ENCODE measurements around the gene OTUD7B. TPM values are rescaled to one million over a fixed set of nuclear protein-coding genes. Genes with fewer than 3 reads are reported as not detected.
A peak's percentile ranks its signal among the peaks of the same experiment; 100 is the strongest.
"Not testable (repeated sequence)": the region's sequence is repeated elsewhere in the genome, so short reads cannot be mapped to it uniquely, and the experiment has no call there.

OTUD7B gene
- polyA plus RNA-seq (2013, experiment 1 of 2): 5.4 TPM
- 5.9 TPM for polyA plus RNA-seq (2013, experiment 2 of 2)

GRCh38 chr1:150010393-150011115 is at the start of gene OTUD7B:
TSS of gene OTUD7B (minus strand) at chr1:150010726. CDS start at chr1:149977510, 33,216 bp downstream.
- peak within 1 kb of the TSS; percentile 57 for H4K8ac ChIP-seq (ENCODE audit: low read depth, low read length)
- H2BK120ac ChIP-seq (ENCODE audit: low read depth, low read length): no peak within 1 kb of the TSS
- peak within 1 kb of the TSS; percentile 77 for H3K4me2 ChIP-seq (ENCODE audit: low read length)
- peak within 1 kb of the TSS; percentile 29 for H3K4ac ChIP-seq (ENCODE audit: low read depth, low read length)
- no peak within 1 kb of the TSS for H2AK5ac ChIP-seq (ENCODE audit: low read length)
- no CpG with 5 or more reads among the region's 59 CpGs for whole genome bisulfite sequencing (ENCODE audit: extremely low coverage, insufficient coverage, low lambda C conversion rate)
- no peaks in the 10 kb centered on the region for H3K4me1 ChIP-seq (ENCODE audit: control insufficient read depth, low read depth, low read length)
- peak within 1 kb of the TSS; percentile 88 for H3K9ac ChIP-seq (ENCODE audit: low read length)
- H3K27me3 ChIP-seq (ENCODE audit: insufficient read depth, low read length, poor library complexity): no peaks in the 10 kb centered on the region
- peak within 1 kb of the TSS; percentile 92 for H3K56ac ChIP-seq (ENCODE audit: low read length)
- H2BK5ac ChIP-seq (ENCODE audit: low read length): peak within 1 kb of the TSS; percentile 51
- H3K36me3 ChIP-seq (ENCODE audit: control insufficient read depth, insufficient read depth, low read length): no peaks in the 10 kb centered on the region
- H4K5ac ChIP-seq (ENCODE audit: low read length): peak within 1 kb of the TSS; percentile 33
- H3K27ac ChIP-seq (ENCODE audit: low read depth, low read length): peak within 1 kb of the TSS; percentile 96
- no peak within 1 kb of the TSS for H2BK15ac ChIP-seq (replicated peaks; ENCODE audit: low read depth)
- peak; percentile 94 for DNase-seq
- H3K4me3 ChIP-seq (ENCODE audit: low read length): peak within 1 kb of the TSS; percentile 73
- H3K18ac ChIP-seq (ENCODE audit: low read length): peak within 1 kb of the TSS; percentile 72
- no peak within 1 kb of the TSS for H3K23ac ChIP-seq (ENCODE audit: low read length)
- H3K79me2 ChIP-seq (ENCODE audit: control insufficient read depth, insufficient read depth, low read length): peaks cover 5% of the 10 kb centered on the region
- peaks cover 7% of the 10 kb centered on the region for H3K79me1 ChIP-seq (ENCODE audit: low read length)

GRCh38 chr1:150060260-150060659 is 49.7 kb upstream of the OTUD7B start:
- no peak overlapping the region for H2BK15ac ChIP-seq (replicated peaks; ENCODE audit: low read depth)
- H3K36me3 ChIP-seq (ENCODE audit: control insufficient read depth, insufficient read depth, low read length): no peaks in the 10 kb centered on the region
- no peak overlapping the region for H2BK5ac ChIP-seq (ENCODE audit: low read length)
- H3K9ac ChIP-seq (ENCODE audit: low read length): no peak overlapping the region
- H3K56ac ChIP-seq (ENCODE audit: low read length): no peak overlapping the region
- no peaks in the 10 kb centered on the region for H3K79me1 ChIP-seq (ENCODE audit: low read length)
- no peaks in the 10 kb centered on the region for H3K79me2 ChIP-seq (ENCODE audit: control insufficient read depth, insufficient read depth, low read length)
- H3K4ac ChIP-seq (ENCODE audit: low read depth, low read length): no peak overlapping the region
- H3K18ac ChIP-seq (ENCODE audit: low read length): no peak overlapping the region
- H2AK5ac ChIP-seq (ENCODE audit: low read length): no peak overlapping the region
- no peak overlapping the region for H3K4me3 ChIP-seq (ENCODE audit: low read length)
- H4K5ac ChIP-seq (ENCODE audit: low read length): no peak overlapping the region
- no peak overlapping the region for H2BK120ac ChIP-seq (ENCODE audit: low read depth, low read length)
- H3K27me3 ChIP-seq (ENCODE audit: insufficient read depth, low read length, poor library complexity): no peaks in the 10 kb centered on the region
- no peak overlapping the region for H3K27ac ChIP-seq (ENCODE audit: low read depth, low read length)
- no peak overlapping the region for H4K8ac ChIP-seq (ENCODE audit: low read depth, low read length)
- no peak overlapping the region for H3K23ac ChIP-seq (ENCODE audit: low read length)
- DNase-seq: no peak
- no CpG with 5 or more reads among the region's 4 CpGs for WGBS (ENCODE audit: extremely low coverage, insufficient coverage, low lambda C conversion rate)
- H3K4me1 ChIP-seq (ENCODE audit: control insufficient read depth, low read depth, low read length): no peaks in the 10 kb centered on the region
- H3K4me2 ChIP-seq (ENCODE audit: low read length): no peak overlapping the region

- Histone ChIP-seq H3K18ac (ENCODE audit: low read length) (no peak overlapping the region), H3K9ac (ENCODE audit: low read length) (no peak overlapping the region), H4K8ac (ENCODE audit: low read depth, low read length) (no peak overlapping the region), H3K27me3 (ENCODE audit: insufficient read depth, low read length, poor library complexity) (no peaks in the 10 kb centered on the region), H3K36me3 (ENCODE audit: control insufficient read depth, insufficient read depth, low read length) (no peaks in the 10 kb centered on the region), H3K79me1 (ENCODE audit: low read length) (no peaks in the 10 kb centered on the region), H3K23ac (ENCODE audit: low read length) (no peak overlapping the region), H2BK120ac (ENCODE audit: low read depth, low read length) (no peak overlapping the region), H3K4me1 (ENCODE audit: control insufficient read depth, low read depth, low read length) (no peaks in the 10 kb centered on the region), H3K79me2 (ENCODE audit: control insufficient read depth, insufficient read depth, low read length) (no peaks in the 10 kb centered on the region), H2AK5ac (ENCODE audit: low read length) (no peak overlapping the region), H4K5ac (ENCODE audit: low read length) (no peak overlapping the region), H3K27ac (ENCODE audit: low read depth, low read length) (no peak overlapping the region), H3K4me3 (ENCODE audit: low read length) (no peak overlapping the region), H2BK15ac (replicated peaks; ENCODE audit: low read depth) (no peak overlapping the region), H3K56ac (ENCODE audit: low read length) (no peak overlapping the region), H3K4me2 (ENCODE audit: low read length) (no peak overlapping the region), H3K4ac (ENCODE audit: low read depth, low read length) (no peak overlapping the region), H2BK5ac (ENCODE audit: low read length) (no peak overlapping the region)
- DNase-seq: no peak
- WGBS (ENCODE audit: extremely low coverage, insufficient coverage, low lambda C conversion rate): no CpG with 5 or more reads among the region's 1 CpG
These were observed 45.9 kb upstream of the OTUD7B start for GRCh38 chr1:150056407-150056806.

DNA sequence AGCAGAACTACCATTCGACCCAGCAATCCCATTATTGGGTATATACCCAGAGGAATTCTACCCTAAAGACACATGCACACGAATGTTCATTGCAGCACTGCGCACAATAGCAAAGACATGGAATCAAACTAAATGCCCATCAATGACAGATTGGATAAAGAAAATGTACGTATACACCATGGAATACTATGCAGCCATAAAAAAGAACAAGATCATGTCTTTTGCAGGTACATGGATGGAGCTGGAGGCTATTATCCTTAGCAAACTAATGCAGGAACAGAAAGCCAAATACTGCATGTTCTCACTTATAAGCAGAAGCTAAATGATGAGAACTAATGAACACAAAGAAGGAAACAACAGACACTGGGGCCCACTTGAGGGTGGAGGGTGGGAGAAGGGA is 45.0 kb upstream of the OTUD7B start:
- not testable (repeated sequence) for H3K4me3 ChIP-seq (ENCODE audit: low read length); H3K79me2 ChIP-seq (ENCODE audit: control insufficient read depth, insufficient read depth, low read length); H3K9ac ChIP-seq (ENCODE audit: low read length); H3K36me3 ChIP-seq (ENCODE audit: control insufficient read depth, insufficient read depth, low read length); H3K18ac ChIP-seq (ENCODE audit: low read length); H3K27ac ChIP-seq (ENCODE audit: low read depth, low read length); H3K79me1 ChIP-seq (ENCODE audit: low read length); H3K27me3 ChIP-seq (ENCODE audit: insufficient read depth, low read length, poor library complexity); H3K23ac ChIP-seq (ENCODE audit: low read length); DNase-seq; H3K4ac ChIP-seq (ENCODE audit: low read depth, low read length); H4K5ac ChIP-seq (ENCODE audit: low read length); H2AK5ac ChIP-seq (ENCODE audit: low read length); H4K8ac ChIP-seq (ENCODE audit: low read depth, low read length); H3K4me2 ChIP-seq (ENCODE audit: low read length); H2BK5ac ChIP-seq (ENCODE audit: low read length); H2BK15ac ChIP-seq (replicated peaks; ENCODE audit: low read depth); H3K56ac ChIP-seq (ENCODE audit: low read length); H2BK120ac ChIP-seq (ENCODE audit: low read depth, low read length); H3K4me1 ChIP-seq (ENCODE audit: control insufficient read depth, low read depth, low read length)
- WGBS (ENCODE audit: extremely low coverage, insufficient coverage, low lambda C conversion rate): no CpG with 5 or more reads among the region's 4 CpGs

GRCh38 chr1:150053926-150054325 is 43.4 kb upstream of the OTUD7B start:
- Histone ChIP-seq H2BK5ac (ENCODE audit: low read length) (no peak overlapping the region), H3K4me2 (ENCODE audit: low read length) (no peak overlapping the region), H3K36me3 (ENCODE audit: control insufficient read depth, insufficient read depth, low read length) (no peaks in the 10 kb centered on the region), H3K56ac (ENCODE audit: low read length) (no peak overlapping the region), H4K8ac (ENCODE audit: low read depth, low read length) (no peak overlapping the region), H3K79me2 (ENCODE audit: control insufficient read depth, insufficient read depth, low read length) (no peaks in the 10 kb centered on the region), H3K4me1 (ENCODE audit: control insufficient read depth, low read depth, low read length) (no peaks in the 10 kb centered on the region), H2BK15ac (replicated peaks; ENCODE audit: low read depth) (no peak overlapping the region), H2BK120ac (ENCODE audit: low read depth, low read length) (no peak overlapping the region), H2AK5ac (ENCODE audit: low read length) (no peak overlapping the region), H3K23ac (ENCODE audit: low read length) (no peak overlapping the region), H3K4ac (ENCODE audit: low read depth, low read length) (no peak overlapping the region), H3K27me3 (ENCODE audit: insufficient read depth, low read length, poor library complexity) (no peaks in the 10 kb centered on the region), H3K4me3 (ENCODE audit: low read length) (no peak overlapping the region), H3K9ac (ENCODE audit: low read length) (no peak overlapping the region), H3K27ac (ENCODE audit: low read depth, low read length) (no peak overlapping the region), H3K18ac (ENCODE audit: low read length) (no peak overlapping the region), H4K5ac (ENCODE audit: low read length) (no peak overlapping the region), H3K79me1 (ENCODE audit: low read length) (no peaks in the 10 kb centered on the region)
- no peak for DNase-seq
- no CpG with 5 or more reads among the region's 3 CpGs for whole genome bisulfite sequencing (ENCODE audit: extremely low coverage, insufficient coverage, low lambda C conversion rate)

Measured in mesendoderm (in vitro differentiated cells).